Smooth muscle cell (in vitro differentiated cells): ENCODE results near the gene STAT2. TPM values are rescaled to one million over a fixed set of nuclear protein-coding genes. Genes with fewer than 3 reads are reported as not detected.
"Not testable (repeated sequence)": the region's sequence is repeated elsewhere in the genome, so short reads cannot be mapped to it uniquely, and the experiment has no call there.

Experiments used
- DNase-seq: peaks from one replicate; lab custom pipeline; 2025; ENCODE audit not compliant: unreplicated experiment; lab: John Stamatoyannopoulos, UW
- H2AFZ ChIP-seq: fragments of 200-600 bp; sonication (generic); 2 replicates; pipeline ENCODE4 v1.6.0; 2016; ENCODE audit warnings: antibody characterized with exemption, low read depth, mild to moderate bottlenecking
- H3F3A ChIP-seq: fragments of 200-600 bp; sonication (generic); 2 replicates; pipeline ENCODE4 v1.6.0; 2017; ENCODE audit warnings: antibody characterized with exemption, low read depth
- H3K27ac ChIP-seq: fragments of 200-600 bp; sonication (generic); 2 replicates; pipeline ENCODE4 v1.5.1; 2016; ENCODE audit warnings: low read depth, mild to moderate bottlenecking
- H3K27me3 ChIP-seq: fragments of 200-600 bp; sonication (generic); 2 replicates; pipeline ENCODE4 v1.6.1; 2016; ENCODE audit warnings: low read depth, mild to moderate bottlenecking
- H3K36me3 ChIP-seq: fragments of 200-600 bp; sonication (generic); 2 replicates; pipeline ENCODE4 v1.5.1; 2016; ENCODE audit warnings: low read depth
- H3K4me1 ChIP-seq: fragments of 200-600 bp; sonication (generic); 2 replicates; pipeline ENCODE4 v1.5.1; 2016; ENCODE audit warnings: low read depth
- H3K4me2 ChIP-seq: fragments of 200-600 bp; sonication (generic); 2 replicates; pipeline ENCODE4 v1.6.0; 2016; ENCODE audit warnings: mild to moderate bottlenecking
- H3K4me3 ChIP-seq: fragments of 200-600 bp; sonication (generic); 2 replicates; pipeline ENCODE4 v1.5.1; 2016; ENCODE audit warnings: mild to moderate bottlenecking
- H3K79me2 ChIP-seq: fragments of 200-600 bp; sonication (generic); 2 replicates; pipeline ENCODE4 v1.6.0; 2016; ENCODE audit warnings: low read depth, mild to moderate bottlenecking
- H3K9ac ChIP-seq: fragments of 200-600 bp; sonication (generic); 2 replicates; pipeline ENCODE4 v1.6.0; 2016; ENCODE audit warnings: low read depth
- H3K9me3 ChIP-seq: fragments of 200-600 bp; sonication (generic); replicated peaks from 2 replicates; pipeline ENCODE4 v1.5.1; 2016; ENCODE audit warnings: low read depth
- H4K20me1 ChIP-seq: fragments of 200-600 bp; sonication (generic); 2 replicates; pipeline ENCODE4 v1.6.0; 2016; ENCODE audit warnings: low read depth
- WGBS: methylation state at CpG from one replicate; pipeline ENCODE4 v1.1.7; 2016; ENCODE audit warnings: low lambda C conversion rate; 5-methylcytosine and 5-hydroxymethylcytosine counted together
- polyA plus RNA-seq: library from polyadenylated mRNA; unstranded; fragments of >200 nt; fragmentation: Nextera tagmentation; extraction: Ambion mirVana; gene quantifications from 2 replicates; pipeline ENCODE4 v1.2.1, GENCODE V29; 2016
- total RNA-seq: library from RNA; depleted of rRNA; stranded (reverse); fragments of >200 nt; gene quantifications from 2 replicates; pipeline ENCODE4 v1.2.3, GENCODE V29; 2014
- TF ChIP-seq, protein P1 (sequence below): fragments of 200-600 bp; sonication (generic); IDR thresholded peaks from 2 replicates; pipeline ENCODE4 v1.5.1; 2017; ENCODE audit warnings: borderline replicate concordance, mild to moderate bottlenecking, antibody characterized with exemption; ENCODE audit not compliant: insufficient read depth, poor library complexity, severe bottlenecking

STAT2 gene
- total and polyA plus RNA-seq, 2 experiments from 2014 or later = 108 to 141 TPM

DNA sequence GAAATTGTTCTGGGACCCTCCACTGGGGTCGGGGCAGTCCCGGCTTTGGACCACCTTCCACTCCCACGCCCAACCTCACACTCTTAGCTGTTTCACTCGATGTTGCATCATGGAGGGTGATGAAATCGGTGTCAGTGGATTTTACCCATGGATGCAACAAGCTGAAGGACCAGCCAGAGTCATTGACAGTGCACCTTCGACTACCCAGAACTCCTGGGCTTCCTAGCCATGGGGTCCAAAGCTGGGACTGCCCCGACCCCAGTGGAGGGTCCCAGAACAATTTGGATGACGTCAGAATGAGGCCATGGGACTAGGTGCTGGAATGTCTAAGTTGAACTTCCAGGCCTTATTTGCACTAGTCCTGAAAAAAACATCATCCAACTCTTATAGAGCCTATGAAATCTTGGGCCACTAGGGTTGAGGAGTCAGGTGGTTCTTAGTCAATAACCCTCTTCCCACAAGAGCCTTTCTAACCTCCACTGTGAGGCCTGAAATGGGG is 22.1 kb downstream of the STAT2 start:
- H3K4me2 ChIP-seq = no peak overlapping the region
- no peaks in the 10 kb centered on the region for H4K20me1 ChIP-seq
- H3K36me3 ChIP-seq = no peaks in the 10 kb centered on the region
- TF ChIP-seq, protein P1, sequence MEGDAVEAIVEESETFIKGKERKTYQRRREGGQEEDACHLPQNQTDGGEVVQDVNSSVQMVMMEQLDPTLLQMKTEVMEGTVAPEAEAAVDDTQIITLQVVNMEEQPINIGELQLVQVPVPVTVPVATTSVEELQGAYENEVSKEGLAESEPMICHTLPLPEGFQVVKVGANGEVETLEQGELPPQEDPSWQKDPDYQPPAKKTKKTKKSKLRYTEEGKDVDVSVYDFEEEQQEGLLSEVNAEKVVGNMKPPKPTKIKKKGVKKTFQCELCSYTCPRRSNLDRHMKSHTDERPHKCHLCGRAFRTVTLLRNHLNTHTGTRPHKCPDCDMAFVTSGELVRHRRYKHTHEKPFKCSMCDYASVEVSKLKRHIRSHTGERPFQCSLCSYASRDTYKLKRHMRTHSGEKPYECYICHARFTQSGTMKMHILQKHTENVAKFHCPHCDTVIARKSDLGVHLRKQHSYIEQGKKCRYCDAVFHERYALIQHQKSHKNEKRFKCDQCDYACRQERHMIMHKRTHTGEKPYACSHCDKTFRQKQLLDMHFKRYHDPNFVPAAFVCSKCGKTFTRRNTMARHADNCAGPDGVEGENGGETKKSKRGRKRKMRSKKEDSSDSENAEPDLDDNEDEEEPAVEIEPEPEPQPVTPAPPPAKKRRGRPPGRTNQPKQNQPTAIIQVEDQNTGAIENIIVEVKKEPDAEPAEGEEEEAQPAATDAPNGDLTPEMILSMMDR = no peak
- H3K4me3 ChIP-seq = no peak overlapping the region
- H3K79me2 ChIP-seq = no peaks in the 10 kb centered on the region
- H3K9ac ChIP-seq = no peak overlapping the region
- WGBS = 92% methylated on average over 8 of the region's 8 CpGs
- H3K27me3 ChIP-seq = no peaks in the 10 kb centered on the region
- DNase-seq = no peak
- H3K4me1 ChIP-seq = peaks cover 7% of the 10 kb centered on the region
- H2AFZ ChIP-seq = no peak overlapping the region
- H3K9me3 ChIP-seq = no peaks in the 10 kb centered on the region
- H3K27ac ChIP-seq = no peak overlapping the region
- H3F3A ChIP-seq = no peaks in the 10 kb centered on the region

DNA sequence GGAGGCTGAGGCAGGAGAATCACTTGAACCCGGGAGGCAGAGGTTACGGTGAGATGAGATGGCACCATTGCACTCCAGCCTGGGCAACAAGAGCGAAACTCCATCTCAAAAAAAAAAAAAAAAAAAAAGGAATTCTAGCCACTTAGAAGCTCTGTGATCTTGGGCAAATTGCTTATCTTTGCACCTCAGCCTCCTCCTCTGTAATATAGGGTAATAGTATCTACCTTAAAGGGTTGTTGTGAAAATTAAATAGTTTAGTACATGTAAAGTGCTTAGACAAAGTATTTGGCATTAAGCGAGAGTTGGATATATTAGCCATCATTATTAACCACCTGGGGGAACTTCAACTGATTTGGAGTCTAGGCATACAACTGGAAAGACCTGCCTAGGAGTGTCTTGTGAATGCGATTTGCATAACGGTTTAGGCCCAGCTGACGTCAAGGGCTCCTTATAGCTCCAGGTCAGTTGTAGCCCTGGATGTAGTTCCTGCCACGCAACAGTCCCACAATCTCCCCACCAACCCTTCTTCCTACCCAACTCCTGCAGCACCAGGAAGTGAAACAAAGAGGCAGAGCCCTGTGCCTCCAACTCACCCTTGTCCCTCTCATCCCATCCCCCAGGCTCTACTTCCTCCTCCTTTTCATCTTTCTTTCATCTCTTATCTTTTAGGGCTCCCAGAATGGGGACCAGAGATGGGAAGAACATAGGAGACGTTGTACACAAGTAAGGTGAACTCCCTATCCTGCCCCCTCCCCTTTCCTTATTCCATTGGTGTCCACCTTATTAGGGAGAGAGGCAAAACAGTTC is 23.3 kb downstream of the STAT2 start:
- Histone ChIP-seq H2AFZ (no peak overlapping the region), H3K4me1 (peaks cover 7% of the 10 kb centered on the region), H3K27me3 (no peaks in the 10 kb centered on the region), H4K20me1 (no peaks in the 10 kb centered on the region), H3K79me2 (no peaks in the 10 kb centered on the region), H3K36me3 (no peaks in the 10 kb centered on the region), H3K4me2 (no peak overlapping the region), H3K9ac (no peak overlapping the region), H3K4me3 (no peak overlapping the region), H3K27ac (no peak overlapping the region), H3K9me3 (no peaks in the 10 kb centered on the region), H3F3A (no peaks in the 10 kb centered on the region)
- WGBS = 83% methylated on average over 9 of the region's 9 CpGs
- no peak for DNase-seq
- TF ChIP-seq, protein P1 = no peak

DNA sequence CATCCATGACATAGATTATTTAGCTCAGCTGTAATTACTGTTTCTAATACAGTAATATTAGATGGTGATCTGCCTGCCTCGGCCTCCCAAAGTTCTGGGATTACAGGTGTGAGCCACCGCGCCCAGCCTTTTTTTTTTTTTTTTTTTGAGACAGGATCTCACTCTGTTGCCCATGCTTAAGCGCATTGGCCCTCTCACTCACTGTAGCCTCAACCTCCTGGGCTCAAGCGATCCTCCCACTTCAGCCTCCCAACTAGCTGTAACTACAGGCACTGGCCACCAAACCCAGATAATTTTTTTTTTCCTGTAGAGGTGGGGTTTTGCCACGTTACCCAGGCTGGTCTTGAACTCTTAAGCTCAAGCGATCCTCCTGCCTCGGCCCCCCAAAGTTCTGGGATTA is 24.4 kb downstream of the STAT2 start:
- not testable (repeated sequence) for H2AFZ ChIP-seq, H3K27ac ChIP-seq, H3K9ac ChIP-seq, H3F3A ChIP-seq, DNase-seq, H3K4me3 ChIP-seq, H3K36me3 ChIP-seq, H3K27me3 ChIP-seq, H3K9me3 ChIP-seq, H3K4me1 ChIP-seq, H3K79me2 ChIP-seq, H3K4me2 ChIP-seq, H4K20me1 ChIP-seq
- 97% methylated on average over 8 of the region's 8 CpGs for WGBS

DNA sequence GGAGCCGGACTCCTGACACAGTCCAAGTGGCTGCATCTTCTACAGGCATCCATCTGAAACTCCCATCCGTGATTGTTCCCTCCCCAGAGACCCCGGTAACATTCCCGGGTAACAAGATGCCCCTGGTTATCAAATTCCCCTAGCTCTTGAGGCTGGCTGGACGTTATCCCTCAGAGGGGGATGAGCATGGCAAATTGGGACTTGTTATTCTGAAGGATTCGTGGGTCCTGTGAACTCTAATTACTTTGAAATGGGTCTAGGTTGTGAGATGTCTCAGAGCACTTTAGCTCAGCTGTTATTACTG is 25.5 kb downstream of the STAT2 start:
- Histone ChIP-seq H3K4me1 (peaks cover 7% of the 10 kb centered on the region), H3K4me2 (peak overlapping the region; percentile 88), H3K36me3 (no peaks in the 10 kb centered on the region), H3K9me3 (no peaks in the 10 kb centered on the region), H3K27me3 (no peaks in the 10 kb centered on the region), H3K9ac (peak overlapping the region; percentile 81), H3K4me3 (peak overlapping the region; percentile 62), H3K79me2 (no peaks in the 10 kb centered on the region), H3K27ac (peak overlapping the region; percentile 89), H4K20me1 (no peaks in the 10 kb centered on the region), H3F3A (no peaks in the 10 kb centered on the region), H2AFZ (peak overlapping the region; percentile 64)
- TF ChIP-seq, protein P1 = no peak
- WGBS = 21% methylated on average over 6 of the region's 6 CpGs
- DNase-seq = no peak
